GM23338 (cell line): ENCODE data around the gene SLC9A1. TPM values are rescaled to one million over a fixed set of nuclear protein-coding genes. Genes with fewer than 3 reads are reported as not detected.
A peak's percentile ranks its signal among the peaks of the same experiment; 100 is the strongest.

Experiments used
- ATAC-seq: fragments of 200-7000 bp; cut with Tn5 transposase; 3 replicates; pipeline ENCODE4 v1.9.1; 2020
- DNase-seq: peaks from one replicate; pipeline ENCODE4 v3.0.0-alpha.2; 2015; ENCODE audit warnings: low spot score
- H2AFZ ChIP-seq: fragments of 200-600 bp; sonication (generic); 2 replicates; pipeline ENCODE4 v1.8.0; 2016; ENCODE audit warnings: antibody characterized with exemption, mild to moderate bottlenecking, moderate library complexity
- H3F3A ChIP-seq: fragments of 200-600 bp; sonication (generic); replicated peaks from 2 replicates; pipeline ENCODE4 v1.8.0; 2017; ENCODE audit warnings: antibody characterized with exemption, mixed run types, low read depth
- H3K27ac ChIP-seq: fragments of 200-600 bp; sonication (generic); 2 replicates; pipeline ENCODE4 v1.6.1; 2016; ENCODE audit warnings: low read depth
- H3K27me3 ChIP-seq: fragments of 200-600 bp; sonication (generic); 2 replicates; pipeline ENCODE4 v1.8.0; 2016; ENCODE audit warnings: mild to moderate bottlenecking, mixed run types, moderate library complexity; ENCODE audit not compliant: insufficient read depth
- H3K36me3 ChIP-seq: fragments of 200-600 bp; sonication (generic); 2 replicates; pipeline ENCODE4 v1.8.0; 2016; ENCODE audit warnings: mild to moderate bottlenecking; ENCODE audit not compliant: insufficient read depth
- H3K4me1 ChIP-seq: fragments of 200-600 bp; sonication (generic); 2 replicates; pipeline ENCODE4 v1.8.0; 2016; ENCODE audit warnings: mild to moderate bottlenecking, moderate library complexity; ENCODE audit not compliant: insufficient read depth
- H3K4me2 ChIP-seq: fragments of 200-600 bp; sonication (generic); 2 replicates; pipeline ENCODE4 v1.7.1; 2017; ENCODE audit warnings: mixed run types
- H3K4me3 ChIP-seq: fragments of 200-600 bp; sonication (generic); 2 replicates; pipeline ENCODE4 v1.6.1; 2016; ENCODE audit warnings: mixed run types
- H3K79me2 ChIP-seq: fragments of 200-600 bp; sonication (generic); replicated peaks from 2 replicates; pipeline ENCODE4 v1.8.0; 2017; ENCODE audit warnings: mild to moderate bottlenecking; ENCODE audit not compliant: insufficient read depth
- H3K9me2 ChIP-seq: fragments of 200-600 bp; sonication (generic); 2 replicates; pipeline ENCODE4 v1.8.0; 2017; ENCODE audit not compliant: insufficient read depth
- H4K20me1 ChIP-seq: fragments of 200-600 bp; sonication (generic); replicated peaks from 2 replicates; pipeline ENCODE4 v1.8.0; 2017; ENCODE audit warnings: mild to moderate bottlenecking; ENCODE audit not compliant: insufficient read depth
- H3K27ac Mint-ChIP-seq: 2 replicates; pipeline ENCODE4 v1.8.0; 2020; ENCODE audit warnings: inconsistent platforms, mild to moderate bottlenecking, moderate library complexity, mixed read lengths
- H3K27me3 Mint-ChIP-seq: 3 replicates; pipeline ENCODE4 v1.8.0; 2022; ENCODE audit warnings: low read depth, mild to moderate bottlenecking, moderate library complexity, mixed read lengths, inconsistent platforms; ENCODE audit not compliant: insufficient read depth, poor library complexity
- H3K36me3 Mint-ChIP-seq: 3 replicates; pipeline ENCODE4 v1.8.0; 2021; ENCODE audit warnings: low read depth, mild to moderate bottlenecking, inconsistent platforms, moderate library complexity, mixed read lengths
- H3K4me1 Mint-ChIP-seq: 3 replicates; pipeline ENCODE4 v1.8.0; 2020; ENCODE audit warnings: mild to moderate bottlenecking, inconsistent platforms, mixed read lengths
- H3K4me3 Mint-ChIP-seq: 3 replicates; pipeline ENCODE4 v1.8.0; 2021; ENCODE audit warnings: moderate library complexity, mild to moderate bottlenecking, inconsistent platforms, mixed read lengths
- H3K9me3 Mint-ChIP-seq: 3 replicates; pipeline ENCODE4 v1.8.0; 2020; ENCODE audit warnings: moderate library complexity, mild to moderate bottlenecking, inconsistent platforms, mixed read lengths
- CREB1 ChIP-seq: fragments of 250-450 bp; sonication (Bioruptor Pico); IDR thresholded peaks from 2 replicates; pipeline ENCODE4 v1.5.0; 2020; ENCODE audit warnings: low read depth, mild to moderate bottlenecking, moderate library complexity
- CTCF ChIP-seq, 2 experiments: fragments of 200-600 bp in 1 of 2; sonication (generic) in 1 of 2; conservative IDR thresholded peaks; 2 replicates each; pipeline versions ENCODE4 v1.5.1 to v1.6.1; 2016 to 2017; ENCODE audit warnings: antibody characterized with exemption in 2 of 2, low read depth in 2 of 2, mild to moderate bottlenecking in 2 of 2, moderate library complexity in 1 of 2
- ETS1 ChIP-seq: IDR thresholded peaks from 2 replicates; pipeline ENCODE4 v1.6.1; 2016; ENCODE audit warnings: antibody characterized with exemption
- EZH2 ChIP-seq: fragments of 200-600 bp; sonication (generic); IDR thresholded peaks from one replicate; pipeline ENCODE4 v1.8.0; 2017; ENCODE audit warnings: antibody characterized with exemption, mild to moderate bottlenecking, low read depth; ENCODE audit not compliant: unreplicated experiment
- EZH2phosphoT487 ChIP-seq: fragments of 200-600 bp; sonication (generic); IDR thresholded peaks from one replicate; pipeline ENCODE4 v1.8.1; 2018; ENCODE audit warnings: antibody characterized with exemption; ENCODE audit not compliant: unreplicated experiment
- JUNB ChIP-seq: IDR thresholded peaks from one replicate; pipeline ENCODE4 v1.6.1; 2016; ENCODE audit warnings: antibody characterized with exemption; ENCODE audit not compliant: unreplicated experiment
- NANOG ChIP-seq: IDR thresholded peaks from 2 replicates; pipeline ENCODE4 v1.6.1; 2016; ENCODE audit warnings: antibody characterized with exemption, borderline replicate concordance
- POLR2AphosphoS5 ChIP-seq: IDR thresholded peaks from 2 replicates; pipeline ENCODE4 v1.6.1; 2016; ENCODE audit warnings: antibody characterized with exemption, low read depth
- STAT1 ChIP-seq: IDR thresholded peaks from one replicate; pipeline ENCODE4 v1.6.1; 2016; ENCODE audit warnings: antibody characterized with exemption; ENCODE audit not compliant: unreplicated experiment
- ZNF114 ChIP-seq: fragments of 250-450 bp; sonication (Bioruptor Pico); IDR thresholded peaks from 2 replicates; pipeline ENCODE4 v1.5.0; 2020; ENCODE audit warnings: mild to moderate bottlenecking, moderate library complexity
- ZNF331 ChIP-seq: fragments of 250-450 bp; sonication (Bioruptor Pico); IDR thresholded peaks from 2 replicates; pipeline ENCODE4 v1.5.0; 2020; ENCODE audit warnings: low read depth, mild to moderate bottlenecking, moderate library complexity
- polyA plus RNA-seq: library from polyadenylated mRNA; unstranded; fragments of >200 nt; fragmentation: Nextera tagmentation; extraction: Ambion mirVana; gene quantifications from 2 replicates; pipeline ENCODE4 v1.2.1, GENCODE V29; 2016
- total RNA-seq: library from RNA; depleted of rRNA; stranded (reverse); fragments of >200 nt; shearing (Covaris generic); gene quantifications from 2 replicates; pipeline ENCODE4 v1.2.3, GENCODE V29; 2014

Gene SLC9A1
- total and polyA plus RNA-seq, 2 experiments from 2014 or later: 10.4 to 22.3 TPM

- peak; percentile 81 for DNase-seq
- peaks cover 35% of the 10 kb centered on the region for H3K4me1 Mint-ChIP-seq
- H3K79me2 ChIP-seq: peaks cover 17% of the 10 kb centered on the region
Measured at GRCh38 chr1:27135541-27136235, 19.2 kb downstream of the SLC9A1 start.

GRCh38 chr1:27133991-27134390 is 20.9 kb downstream of the SLC9A1 start:
- Histone ChIP-seq H4K20me1 (no peaks in the 10 kb centered on the region; the same call in 1 of the 2 replicates), H3K9me2 (no peaks in the 10 kb centered on the region), H3K4me3 (no peak overlapping the region), H3K27ac (no peak overlapping the region), H3K4me1 (peaks cover 21% of the 10 kb centered on the region), H3K36me3 (0 out of 2 replicates have a peak, but pooled peaks cover 5% of the 10 kb centered on the region), H3K27me3 (no peaks in the 10 kb centered on the region), H3F3A (no peaks in the 10 kb centered on the region; the same call in 1 of the 2 replicates), H2AFZ (no peak overlapping the region), H3K4me2 (no peak overlapping the region), H3K79me2 (0 out of 2 replicates have a peak, but pooled peaks cover under 1% of the 10 kb centered on the region)
- no peak overlapping the region for H3K27ac Mint-ChIP-seq
- TF ChIP-seq EZH2phosphoT487: no peak
- no peaks in the 10 kb centered on the region for H3K36me3 Mint-ChIP-seq
- H3K9me3 Mint-ChIP-seq: no peaks in the 10 kb centered on the region; the same call in 2 of the 3 replicates
- peaks cover 30% of the 10 kb centered on the region for H3K4me1 Mint-ChIP-seq
- no peak for DNase-seq
- peaks cover 5% of the 10 kb centered on the region for H3K27me3 Mint-ChIP-seq
- ATAC-seq: no peak
- H3K4me3 Mint-ChIP-seq: no peak overlapping the region

More at GRCh38 chr1:27135541-27136235, 19.2 kb downstream of the SLC9A1 start:
- no peak for TF ChIP-seq ETS1
- TF ChIP-seq CTCF (conservative IDR thresholded peaks at IDR 0.05; ENCODE audit: low read depth in 2 of 2): peak; percentile 58 to 62
- Histone ChIP-seq H3F3A (no peaks in the 10 kb centered on the region; the same call in 1 of the 2 replicates), H3K4me3 (no peak overlapping the region), H3K27ac (peak overlapping the region; percentile 57; the same call in 1 of the 2 replicates), H3K27me3 (no peaks in the 10 kb centered on the region), H3K36me3 (0 out of 2 replicates have a peak, but pooled peaks cover 5% of the 10 kb centered on the region), H4K20me1 (no peaks in the 10 kb centered on the region; the same call in 1 of the 2 replicates), H2AFZ (no peak overlapping the region), H3K4me1 (peaks cover 21% of the 10 kb centered on the region), H3K9me2 (no peaks in the 10 kb centered on the region), H3K4me2 (0 out of 2 replicates have a peak overlapping the region, but pooled peaks have one; percentile 32)
- H3K27me3 Mint-ChIP-seq: peaks cover 9% of the 10 kb centered on the region
- H3K27ac Mint-ChIP-seq: no peak overlapping the region
- ATAC-seq: peak; percentile 94
- H3K4me3 Mint-ChIP-seq: no peak overlapping the region
- no peaks in the 10 kb centered on the region for H3K36me3 Mint-ChIP-seq
- no peaks in the 10 kb centered on the region; the same call in 2 of the 3 replicates for H3K9me3 Mint-ChIP-seq

GRCh38 chr1:27133158-27133557 is 21.8 kb downstream of the SLC9A1 start:
- DNase-seq (no peak), ATAC-seq (no peak)
- 0 out of 2 replicates have a peak, but pooled peaks cover 5% of the 10 kb centered on the region for H3K36me3 ChIP-seq
- no peaks in the 10 kb centered on the region; the same call in 1 of the 2 replicates for H4K20me1 ChIP-seq
- no peak overlapping the region for H3K27ac ChIP-seq
- no peak overlapping the region for H3K4me2 ChIP-seq
- Mint-ChIP-seq H3K4me1 (peaks cover 22% of the 10 kb centered on the region), H3K27me3 (peaks cover 5% of the 10 kb centered on the region), H3K9me3 (no peaks in the 10 kb centered on the region; the same call in 2 of the 3 replicates), H3K27ac (no peak overlapping the region), H3K36me3 (no peaks in the 10 kb centered on the region), H3K4me3 (no peak overlapping the region)
- H2AFZ ChIP-seq: no peak overlapping the region
- H3K4me3 ChIP-seq: no peak overlapping the region
- no peaks in the 10 kb centered on the region for H3K27me3 ChIP-seq
- H3K79me2 ChIP-seq: no peaks in the 10 kb centered on the region
- H3K4me1 ChIP-seq: peaks cover 18% of the 10 kb centered on the region
- no peaks in the 10 kb centered on the region for H3K9me2 ChIP-seq
- no peaks in the 10 kb centered on the region; the same call in 1 of the 2 replicates for H3F3A ChIP-seq
- TF ChIP-seq POLR2AphosphoS5: no peak
- TF ChIP-seq ZNF114 (CRISPR knock-in tag): no peak
- TF ChIP-seq STAT1: no peak
- TF ChIP-seq CREB1 (CRISPR knock-in tag): no peak
- no peak for TF ChIP-seq JUNB
- no peak for TF ChIP-seq CTCF (conservative IDR thresholded peaks at IDR 0.05; ENCODE audit: low read depth in 2 of 2)
- no peak for TF ChIP-seq ZNF331 (CRISPR knock-in tag)
- no peak for TF ChIP-seq NANOG
- no peak for TF ChIP-seq EZH2phosphoT487
- no peak for TF ChIP-seq EZH2
